ENCODE data around the gene CX3CL1.

DNA sequence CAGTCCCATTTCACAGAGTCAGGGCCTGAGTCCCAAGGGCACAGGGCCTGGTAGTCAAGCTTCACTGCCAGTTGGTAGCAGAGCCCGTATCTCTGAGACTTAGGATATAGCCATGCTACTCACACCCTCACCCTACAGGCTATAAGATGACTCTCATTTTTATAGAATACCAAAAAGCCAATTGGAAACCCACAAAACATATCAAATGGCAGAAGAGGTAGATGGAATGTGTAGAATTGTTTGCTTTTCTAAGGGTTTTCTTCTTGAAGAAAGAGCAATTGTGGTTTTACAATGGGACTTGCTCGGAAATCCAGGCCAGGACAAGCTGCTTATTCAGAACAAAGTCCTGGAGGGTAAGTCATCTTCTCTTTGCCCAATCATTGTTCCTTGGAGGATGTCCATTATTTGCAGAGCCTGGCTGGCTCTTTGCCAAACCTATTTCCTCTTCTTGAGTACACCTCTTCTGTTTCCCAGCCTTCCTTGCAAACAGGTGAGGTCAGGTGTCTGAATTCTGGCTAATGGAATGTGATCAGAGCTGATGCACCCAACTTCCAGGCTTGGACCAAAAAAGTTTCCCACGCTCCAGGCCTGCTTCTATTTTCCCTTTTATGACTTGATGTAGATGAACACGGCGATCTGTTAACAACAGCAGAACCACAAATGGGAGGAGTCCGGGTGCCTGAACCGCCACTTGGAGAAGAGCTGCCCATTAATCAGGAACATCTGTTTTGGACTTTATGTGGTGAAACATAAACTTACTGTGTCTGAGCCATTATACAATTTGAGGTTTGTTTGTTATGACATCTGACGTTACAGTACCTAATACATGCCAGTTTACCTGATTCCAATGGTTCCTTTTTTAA is 30.6 kb upstream of the CX3CL1 start:
- TF ChIP-seq, protein P1, sequence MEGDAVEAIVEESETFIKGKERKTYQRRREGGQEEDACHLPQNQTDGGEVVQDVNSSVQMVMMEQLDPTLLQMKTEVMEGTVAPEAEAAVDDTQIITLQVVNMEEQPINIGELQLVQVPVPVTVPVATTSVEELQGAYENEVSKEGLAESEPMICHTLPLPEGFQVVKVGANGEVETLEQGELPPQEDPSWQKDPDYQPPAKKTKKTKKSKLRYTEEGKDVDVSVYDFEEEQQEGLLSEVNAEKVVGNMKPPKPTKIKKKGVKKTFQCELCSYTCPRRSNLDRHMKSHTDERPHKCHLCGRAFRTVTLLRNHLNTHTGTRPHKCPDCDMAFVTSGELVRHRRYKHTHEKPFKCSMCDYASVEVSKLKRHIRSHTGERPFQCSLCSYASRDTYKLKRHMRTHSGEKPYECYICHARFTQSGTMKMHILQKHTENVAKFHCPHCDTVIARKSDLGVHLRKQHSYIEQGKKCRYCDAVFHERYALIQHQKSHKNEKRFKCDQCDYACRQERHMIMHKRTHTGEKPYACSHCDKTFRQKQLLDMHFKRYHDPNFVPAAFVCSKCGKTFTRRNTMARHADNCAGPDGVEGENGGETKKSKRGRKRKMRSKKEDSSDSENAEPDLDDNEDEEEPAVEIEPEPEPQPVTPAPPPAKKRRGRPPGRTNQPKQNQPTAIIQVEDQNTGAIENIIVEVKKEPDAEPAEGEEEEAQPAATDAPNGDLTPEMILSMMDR (IDR thresholded peaks at IDR 0.05): no peak
- TF ChIP-seq POLR2A (IDR thresholded peaks at IDR 0.05) (no peak), EP300 (IDR thresholded peaks at IDR 0.05) (no peak)

Data from tibial nerve (tissue), 4 donors.